HG02759 (cell line): ENCODE measurements around the gene MAP7.
"Not testable (repeated sequence)": the region's sequence is repeated elsewhere in the genome, so short reads cannot be mapped to it uniquely, and the experiment has no call there.

Source experiments
- ATAC-seq: cut with Tn5 transposase; IDR thresholded peaks from one replicate; pipeline ENCODE4 v1.9.1; 2021; ENCODE audit warnings: mild to moderate bottlenecking, moderate library complexity; ENCODE audit not compliant: unreplicated experiment

Gene MAP7

DNA sequence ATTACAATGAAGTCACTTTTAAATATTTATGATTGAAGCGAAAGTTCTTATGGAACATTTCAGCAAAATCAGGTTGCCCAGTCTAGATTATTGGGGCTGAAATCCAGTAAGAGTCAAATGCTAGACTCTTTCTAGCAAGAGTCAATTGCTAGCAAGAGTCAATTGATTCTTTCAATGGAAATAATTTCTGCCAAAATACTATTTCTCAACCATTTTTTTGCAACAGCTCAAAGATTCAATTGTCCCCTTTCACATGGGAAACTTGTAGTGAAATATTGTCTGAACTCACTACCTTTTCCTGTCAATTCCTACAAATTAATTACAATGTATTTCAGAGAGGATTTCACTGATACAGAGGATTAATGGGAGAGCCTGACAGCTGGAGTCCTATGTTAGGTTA, 78.3 kb downstream of the MAP7 start:
- ATAC-seq: no peak

DNA sequence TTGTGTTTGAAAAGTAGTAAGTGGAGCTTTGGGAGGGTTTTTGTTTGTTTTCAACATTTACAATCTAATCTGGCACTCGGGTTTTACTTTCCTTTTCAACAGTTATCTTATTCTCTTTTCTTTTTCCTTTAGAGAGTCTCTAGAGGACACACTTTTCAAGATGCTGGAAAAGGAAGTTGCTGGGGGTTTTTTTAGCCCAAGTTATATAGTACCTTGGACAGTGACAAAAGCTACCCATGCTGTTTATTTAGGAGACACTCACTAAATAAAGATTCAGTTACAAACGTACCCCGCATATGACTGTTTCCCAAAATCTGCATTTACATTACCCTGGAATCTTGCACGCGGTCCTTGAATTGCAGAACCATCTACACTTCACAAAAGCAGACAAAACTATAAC, 78.8 kb downstream of the MAP7 start:
- no peak for ATAC-seq

DNA sequence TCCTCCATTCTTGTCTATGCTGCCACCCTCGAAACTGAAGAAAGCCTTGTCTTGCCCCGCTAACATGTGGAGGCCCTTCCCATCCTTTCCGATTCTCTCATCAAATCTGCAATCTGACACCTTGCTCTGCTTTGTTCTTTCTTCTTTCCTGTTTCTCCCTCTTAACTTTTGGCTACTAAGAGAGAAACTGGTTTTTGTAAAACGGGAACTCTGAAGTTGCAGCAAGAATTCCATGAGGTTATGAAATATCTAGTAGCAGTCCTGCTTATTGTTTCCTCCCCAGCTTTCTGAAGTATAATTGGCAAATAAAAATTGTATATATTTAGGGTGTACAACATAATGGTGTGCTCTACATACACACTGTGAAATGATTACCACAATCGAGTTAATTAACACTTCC, 80.2 kb downstream of the MAP7 start:
- ATAC-seq: no peak

DNA sequence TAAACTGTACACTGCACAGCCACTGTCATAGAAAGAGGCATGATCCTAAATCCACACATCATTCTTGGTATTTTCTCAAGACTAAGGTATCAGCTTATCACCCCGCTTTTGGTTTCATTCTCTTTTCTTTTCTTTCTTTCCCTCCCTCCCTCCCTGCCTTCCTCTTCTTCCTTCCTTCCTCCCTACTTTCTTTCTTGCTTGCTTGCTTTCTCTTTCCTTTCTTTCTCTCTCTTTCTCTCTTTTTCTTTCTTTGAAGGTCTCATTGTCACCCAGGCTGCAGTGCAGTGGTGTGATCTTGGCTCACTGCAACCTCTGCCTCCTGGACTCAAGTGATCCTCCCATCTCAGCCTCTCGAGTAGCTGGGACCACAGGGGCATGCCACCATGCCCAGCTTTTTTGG, 81.1 kb downstream of the MAP7 start:
- ATAC-seq: no peak

DNA sequence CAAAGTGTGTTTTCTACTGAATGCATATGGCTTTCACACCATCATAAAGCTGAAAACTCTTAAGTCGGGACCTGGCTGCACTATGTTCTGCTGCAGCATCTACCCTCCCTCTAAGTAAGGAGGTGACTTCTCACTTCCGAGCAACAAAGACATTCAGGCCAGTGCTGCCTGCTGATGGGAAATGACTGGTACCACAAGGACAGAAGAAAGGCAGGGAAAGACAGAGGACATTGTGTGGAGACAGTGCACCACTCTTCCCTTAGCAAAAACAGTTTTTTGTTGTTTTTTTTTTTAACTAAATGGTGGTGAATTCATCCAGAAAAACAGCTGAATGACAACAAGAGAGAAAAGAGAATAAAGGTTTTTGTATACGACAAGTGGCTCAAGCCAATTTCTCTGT, 81.5 kb downstream of the MAP7 start:
- no peak for ATAC-seq

DNA sequence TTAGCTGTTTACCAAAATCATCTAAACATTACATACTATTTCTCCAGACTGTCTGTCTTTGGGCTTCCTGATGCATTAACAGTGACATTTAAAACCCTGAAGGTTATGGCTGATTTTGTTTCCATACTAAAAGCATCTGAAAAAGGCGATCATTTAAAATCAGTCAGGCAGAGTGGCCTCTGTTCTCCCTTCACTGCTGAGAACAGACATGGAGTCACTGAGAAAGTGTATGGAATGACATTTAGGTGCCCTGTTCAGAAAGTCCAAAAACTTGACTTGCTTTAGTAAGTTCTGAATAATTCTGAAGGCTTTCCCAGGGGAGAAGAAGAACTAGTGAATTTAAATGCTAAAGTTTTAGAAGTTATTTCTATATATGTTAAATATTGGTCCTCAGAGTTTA, 83.0 kb downstream of the MAP7 start:
- ATAC-seq: no peak

DNA sequence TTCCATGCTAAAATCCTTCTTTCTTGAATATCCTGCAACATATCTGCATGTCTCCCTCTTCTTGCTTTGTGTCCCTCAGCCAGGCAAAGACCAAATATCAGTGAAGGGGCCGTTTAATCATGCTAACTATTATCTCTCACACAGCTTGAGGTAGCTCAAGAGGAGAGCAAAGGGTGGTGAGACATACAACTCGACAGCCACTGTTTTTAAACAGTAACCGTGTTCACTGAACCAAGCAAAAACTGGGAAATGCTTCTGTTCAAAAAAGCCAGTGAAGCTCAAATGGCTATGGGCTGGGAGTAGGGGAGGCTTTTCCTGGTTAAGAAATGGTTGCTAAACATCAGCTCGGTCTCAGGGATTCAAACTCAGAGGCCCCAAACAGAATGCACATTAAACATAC, 83.4 kb downstream of the MAP7 start:
- ATAC-seq: no peak

DNA sequence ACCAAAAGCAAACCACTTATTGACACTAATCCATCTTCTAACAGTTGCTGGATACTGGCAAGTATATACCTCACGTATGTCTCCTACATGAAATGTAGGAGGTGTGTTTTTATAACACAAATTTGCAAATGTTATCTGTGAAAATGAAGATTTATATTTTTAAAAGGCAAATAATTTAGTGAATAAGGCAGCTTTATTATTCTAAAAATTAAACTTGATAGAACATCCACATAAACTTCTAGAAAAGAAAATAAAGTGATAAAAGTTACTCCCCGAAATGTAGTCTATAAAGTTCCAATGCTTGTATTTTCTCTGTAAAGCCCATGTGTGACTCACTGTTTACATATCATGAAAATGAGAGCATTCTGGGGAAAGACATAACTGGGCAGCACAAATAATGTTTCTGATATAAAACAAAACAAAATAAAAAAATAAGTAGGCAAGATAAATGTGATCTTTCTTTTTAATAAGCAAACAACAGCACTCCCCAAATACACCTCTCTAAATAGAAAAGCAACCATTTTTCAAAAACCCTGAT, 84.4 kb downstream of the MAP7 start:
- no peak for ATAC-seq

DNA sequence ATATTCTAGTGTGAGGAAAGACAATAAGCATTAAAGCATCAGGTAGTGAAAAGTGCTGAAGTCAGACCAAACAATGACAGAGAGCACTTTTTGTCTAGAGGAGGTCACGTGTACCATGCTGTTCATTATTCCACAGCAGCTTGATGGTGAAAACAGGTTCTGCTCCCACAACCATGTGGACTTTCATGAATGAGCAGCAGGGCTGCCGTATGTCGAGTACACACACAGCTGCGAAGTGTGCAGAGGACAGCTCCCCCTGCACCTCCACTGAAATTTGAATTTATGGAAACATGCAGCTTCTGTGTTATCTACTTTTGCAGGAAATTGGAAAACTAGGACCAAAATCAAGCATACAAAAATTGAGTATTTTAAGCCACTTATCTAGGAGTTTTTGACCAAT, 85.3 kb downstream of the MAP7 start:
- ATAC-seq: no peak

DNA sequence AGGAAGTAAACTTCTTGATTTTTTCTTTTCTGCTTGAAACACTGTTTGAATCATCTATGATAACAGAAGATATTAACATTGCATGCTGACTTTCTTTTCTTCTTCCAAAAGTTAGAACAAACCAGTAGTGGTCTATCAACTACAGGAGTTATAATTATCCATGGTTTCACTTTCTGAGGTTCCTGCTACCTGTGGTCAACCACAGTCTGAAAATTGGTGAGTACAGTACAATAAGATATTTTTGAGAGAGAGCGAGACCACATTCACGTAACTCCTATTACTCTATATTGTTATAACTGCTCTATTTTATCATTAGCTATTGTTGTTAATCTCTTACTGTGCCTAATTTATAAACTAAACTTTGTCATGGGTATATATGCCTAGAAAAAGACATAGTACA, 86.1 kb downstream of the MAP7 start:
- ATAC-seq: peak; percentile 69

DNA sequence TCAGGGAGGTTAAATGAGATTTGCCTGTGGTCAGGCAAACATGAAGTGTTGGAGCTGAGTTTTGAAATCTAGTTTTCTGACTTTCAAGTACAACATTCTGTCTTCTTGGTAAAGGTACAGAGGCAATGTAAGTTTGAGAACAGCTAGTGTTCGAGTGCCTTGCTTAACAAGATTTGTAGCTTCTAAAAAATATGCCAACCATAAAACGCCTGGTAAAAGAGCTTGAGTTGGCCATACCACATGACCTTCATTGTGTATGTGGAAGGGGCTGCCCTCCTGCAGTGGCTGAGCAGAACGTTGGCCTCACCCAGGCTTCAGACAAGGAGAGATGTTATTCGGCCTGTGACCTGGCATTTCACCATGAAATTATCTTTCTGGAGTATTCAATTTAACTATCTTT, 86.5 kb downstream of the MAP7 start:
- ATAC-seq: no peak

DNA sequence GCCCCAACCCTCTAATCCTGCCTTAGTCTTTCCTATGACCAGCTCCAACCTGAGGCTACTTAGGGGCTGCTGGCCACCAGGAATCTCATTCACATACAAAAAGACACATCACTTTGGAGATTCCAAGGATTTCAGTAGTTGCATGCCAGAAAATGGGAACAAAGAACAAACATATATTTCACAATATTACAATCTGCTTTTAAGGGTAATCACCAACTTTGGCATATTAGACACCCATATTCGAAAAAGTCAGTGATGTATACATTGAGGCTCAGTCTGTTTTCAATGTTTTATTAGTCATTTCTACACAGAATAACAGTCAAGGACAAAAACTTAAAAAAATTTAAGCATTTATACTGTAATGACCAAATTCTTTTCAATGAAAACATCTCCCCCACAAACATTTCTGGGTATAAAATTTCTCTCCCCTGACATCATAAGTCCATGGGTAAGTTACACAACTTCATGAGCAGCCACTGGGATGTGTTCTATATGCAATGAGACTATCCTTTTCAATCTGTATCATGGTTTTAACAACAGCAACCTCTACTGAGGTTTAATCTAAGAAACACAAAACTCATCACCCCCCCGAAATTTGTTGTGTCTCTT, 103.5 kb downstream of the MAP7 start:
- ATAC-seq: no peak

DNA sequence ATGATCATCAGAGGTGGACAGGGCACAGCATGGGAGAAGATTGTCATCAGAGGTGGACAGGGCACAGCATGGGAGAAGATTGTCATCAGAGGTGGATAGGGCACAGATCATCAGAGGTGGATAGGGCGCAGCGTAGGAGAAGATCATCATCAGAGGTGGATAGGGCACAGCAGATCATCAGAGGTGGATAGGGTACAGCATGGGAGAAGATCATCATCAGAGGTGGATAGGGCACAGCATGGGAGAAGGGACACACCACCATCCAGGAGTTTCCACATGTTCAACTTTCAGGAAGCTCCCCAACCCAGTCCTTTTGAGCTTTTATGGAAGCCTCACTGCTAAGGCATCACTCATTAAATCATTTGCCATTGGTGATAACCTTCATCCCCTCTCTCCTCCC, 104.1 kb downstream of the MAP7 start:
- ATAC-seq: no peak

DNA sequence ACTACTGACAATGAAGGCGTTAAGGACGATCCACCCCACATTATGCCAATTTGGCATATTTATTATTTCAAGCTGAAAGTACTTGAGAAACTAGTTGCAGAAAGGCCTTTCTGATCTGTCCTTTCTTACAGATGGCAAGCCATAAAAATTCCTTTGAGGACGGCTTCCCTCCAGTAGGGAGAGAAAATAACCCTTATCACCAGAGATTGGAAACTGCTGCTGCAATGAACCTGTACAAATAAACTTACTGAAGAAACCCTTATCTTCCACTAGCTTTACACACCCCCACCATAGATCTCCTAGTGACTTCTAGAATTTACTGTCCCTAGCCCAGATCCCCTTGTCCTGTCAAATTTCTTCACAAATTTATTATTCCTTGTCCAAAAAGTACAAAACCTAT, 105.2 kb downstream of the MAP7 start:
- no peak for ATAC-seq

DNA sequence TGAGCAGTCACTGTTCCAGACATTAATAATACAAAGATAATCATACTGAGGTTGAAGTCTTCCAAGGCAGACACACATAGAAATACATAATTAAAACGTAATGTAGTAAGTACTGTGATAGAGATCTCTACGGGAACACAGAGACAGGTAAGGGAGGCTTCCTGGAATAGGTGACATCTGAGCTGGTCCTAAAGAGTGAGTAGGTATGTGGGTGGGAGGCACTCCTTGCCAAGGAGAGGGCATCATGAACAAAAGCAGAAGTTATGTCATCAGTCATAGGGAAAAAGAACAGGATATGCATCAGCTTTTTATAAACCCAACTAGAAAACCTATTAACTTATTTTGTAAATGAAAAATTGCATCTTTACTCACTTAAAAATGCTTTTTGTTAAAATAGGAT, 110.0 kb downstream of the MAP7 start:
- no peak for ATAC-seq

DNA sequence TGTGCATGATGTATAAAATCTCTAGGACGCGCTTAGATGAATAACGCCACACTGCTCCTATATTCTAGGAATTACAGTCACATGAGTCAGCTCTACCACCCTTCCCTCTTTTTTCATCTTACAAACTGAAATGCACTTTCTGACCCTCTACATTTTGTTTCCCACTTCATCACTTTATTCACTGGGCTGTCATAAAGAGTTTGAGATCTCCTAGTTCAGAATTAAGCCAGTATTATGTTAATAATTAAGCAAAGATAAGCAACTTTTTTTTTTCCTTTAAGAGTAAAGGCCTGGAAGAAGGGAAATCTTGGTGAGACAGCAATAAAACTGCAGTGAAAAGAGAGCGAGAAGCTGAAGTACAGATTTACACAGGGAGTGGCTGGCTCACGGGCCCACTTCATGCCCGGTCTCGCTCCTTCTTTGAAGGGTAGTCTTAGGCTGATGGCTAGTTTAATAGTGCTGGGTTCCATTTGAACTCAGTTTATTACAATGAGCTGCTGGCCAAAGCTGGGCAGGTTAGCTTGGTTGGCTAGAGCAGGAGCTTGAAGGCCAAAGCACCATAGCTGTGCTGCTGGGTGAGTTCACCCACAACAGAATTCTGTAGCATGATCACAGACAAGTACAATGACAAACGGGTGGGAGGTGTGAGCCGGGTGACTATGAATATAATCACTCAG, 110.6 kb downstream of the MAP7 start:
- ATAC-seq: no peak

DNA sequence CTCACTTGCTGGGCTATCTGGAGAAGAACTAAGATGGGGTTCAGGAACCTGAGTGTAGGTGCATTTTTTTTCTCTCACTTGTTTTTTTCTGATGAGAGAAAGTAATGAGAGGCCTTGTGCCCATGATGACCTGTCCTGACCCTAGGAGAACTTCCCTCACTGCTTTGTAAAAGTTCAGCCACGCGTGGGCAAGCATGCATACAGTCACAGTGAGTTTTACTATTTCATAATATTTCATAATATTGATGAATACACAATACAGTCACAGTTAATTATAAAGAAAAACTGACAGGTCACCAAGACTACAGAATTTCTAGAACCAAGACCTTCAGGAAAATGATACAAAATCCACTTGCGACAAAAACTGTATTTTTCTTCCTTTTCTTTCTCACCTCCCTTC, 111.8 kb downstream of the MAP7 start:
- no peak for ATAC-seq

DNA sequence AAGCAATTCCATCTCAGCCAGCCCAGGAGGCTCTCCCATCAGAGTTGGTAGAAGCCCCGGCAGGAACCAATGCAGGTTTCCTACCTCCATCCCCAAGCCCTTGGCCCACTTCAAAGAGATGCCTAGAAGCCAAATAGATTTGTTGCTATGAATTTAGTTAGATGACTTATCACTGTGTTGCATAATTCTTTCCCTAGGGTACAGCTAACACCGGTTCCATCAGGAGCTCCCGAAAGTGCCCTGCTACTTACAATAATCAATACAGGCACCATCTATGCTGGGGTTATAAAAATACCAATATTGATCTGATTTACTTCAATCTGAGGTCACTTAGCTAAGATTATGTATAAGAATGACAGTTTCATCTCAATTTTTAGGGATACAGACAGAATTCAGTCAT, 113.0 kb downstream of the MAP7 start:
- ATAC-seq: no peak

DNA sequence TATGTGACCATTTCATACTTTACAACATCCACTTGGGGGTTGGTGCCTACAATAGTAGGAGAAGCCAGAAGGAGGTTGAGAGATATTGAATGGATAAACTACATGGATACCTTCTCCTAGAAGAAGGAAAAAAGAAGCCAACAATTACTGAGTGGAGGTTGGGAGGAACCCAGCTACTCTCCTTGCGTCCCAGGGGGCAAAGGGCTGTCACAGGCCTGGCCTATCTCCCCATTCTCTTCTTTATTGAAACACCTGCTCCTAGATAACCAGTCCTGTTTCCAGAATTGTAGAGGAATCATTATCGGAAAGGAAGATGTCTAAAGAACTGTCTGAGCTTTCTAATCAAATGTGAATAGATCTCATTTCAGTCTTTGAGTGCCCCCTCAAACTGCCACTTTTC, 115.1 kb downstream of the MAP7 start:
- ATAC-seq: no peak

DNA sequence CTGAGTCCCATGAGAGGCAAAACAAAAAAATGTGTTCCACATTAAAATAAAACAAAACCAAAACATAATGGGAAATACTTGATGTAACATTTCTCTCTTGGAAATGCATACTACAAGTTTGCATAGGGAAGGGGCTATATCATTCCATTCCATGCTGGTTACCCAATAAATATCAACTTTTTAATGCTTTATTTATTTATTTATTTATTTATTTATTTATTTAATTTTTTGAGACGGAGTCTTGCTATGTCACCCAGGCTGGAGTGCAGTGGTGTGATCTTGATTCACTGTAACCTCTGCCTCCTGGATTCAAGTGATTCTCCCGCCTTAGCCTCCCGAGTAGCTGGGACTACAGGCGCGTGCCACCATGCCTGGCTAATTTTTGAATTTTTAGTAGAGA, 118.9 kb downstream of the MAP7 start:
- not testable (repeated sequence) for ATAC-seq

DNA sequence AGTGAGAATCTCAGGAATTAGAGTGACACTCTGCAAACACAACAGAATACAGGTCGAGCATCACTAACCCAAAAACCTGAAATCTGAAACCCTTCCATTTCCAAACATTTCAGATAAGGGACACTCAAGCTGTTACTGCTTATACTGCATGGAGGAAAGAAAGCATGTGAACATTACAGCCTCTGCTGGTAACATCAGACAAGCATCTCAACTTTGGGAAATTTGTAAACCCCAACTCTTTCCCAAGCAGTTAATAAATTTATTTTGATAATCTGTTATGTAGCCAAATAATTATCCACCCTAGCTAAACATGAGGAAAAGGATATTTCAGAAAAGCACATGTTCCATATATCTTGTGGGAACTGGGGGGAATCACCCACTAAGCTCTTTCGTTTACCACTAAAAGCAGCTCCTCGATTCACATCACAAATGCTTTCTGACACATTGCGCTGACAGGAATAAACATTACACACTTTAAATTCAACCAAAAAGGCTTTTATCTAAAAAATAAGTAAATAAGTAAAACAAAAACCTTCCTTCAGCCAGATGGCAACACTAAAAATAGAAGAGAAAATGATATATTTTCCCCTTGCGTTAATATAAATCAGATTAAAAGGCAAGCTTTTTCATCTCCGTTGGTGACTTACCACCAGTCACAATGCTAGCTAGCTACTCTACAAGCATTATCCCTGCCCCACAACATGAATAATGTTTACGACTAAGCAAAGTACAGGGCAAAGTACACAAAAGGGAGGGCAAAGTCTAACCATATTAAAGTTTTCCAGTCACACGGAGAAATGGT, 120.8 kb downstream of the MAP7 start:
- no peak for ATAC-seq

DNA sequence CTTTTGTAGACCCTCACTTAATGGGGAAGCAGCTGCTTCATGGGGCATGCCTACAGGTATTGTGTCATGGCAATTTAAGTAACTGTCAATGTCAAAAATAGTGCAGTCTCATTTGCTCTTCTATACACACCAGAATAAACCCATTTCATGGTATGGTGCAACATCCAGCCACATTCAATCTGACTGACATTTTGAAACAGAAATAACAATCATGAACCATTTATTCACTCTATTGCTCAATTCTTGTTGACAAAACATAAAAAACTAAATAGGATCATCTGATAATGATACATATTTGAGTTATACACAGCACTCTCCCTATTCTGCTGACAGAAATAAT, 122.9 kb downstream of the MAP7 start:
- ATAC-seq: no peak
